AG20443 (cell line): Measurements from ENCODE around the gene SHISA7.

ENCODE experiments used
- DNase-seq: peaks from one replicate; pipeline ENCODE4 v3.0.0; 2012; ENCODE audit warnings: low spot score, mixed read lengths

The SHISA7 gene

DNA sequence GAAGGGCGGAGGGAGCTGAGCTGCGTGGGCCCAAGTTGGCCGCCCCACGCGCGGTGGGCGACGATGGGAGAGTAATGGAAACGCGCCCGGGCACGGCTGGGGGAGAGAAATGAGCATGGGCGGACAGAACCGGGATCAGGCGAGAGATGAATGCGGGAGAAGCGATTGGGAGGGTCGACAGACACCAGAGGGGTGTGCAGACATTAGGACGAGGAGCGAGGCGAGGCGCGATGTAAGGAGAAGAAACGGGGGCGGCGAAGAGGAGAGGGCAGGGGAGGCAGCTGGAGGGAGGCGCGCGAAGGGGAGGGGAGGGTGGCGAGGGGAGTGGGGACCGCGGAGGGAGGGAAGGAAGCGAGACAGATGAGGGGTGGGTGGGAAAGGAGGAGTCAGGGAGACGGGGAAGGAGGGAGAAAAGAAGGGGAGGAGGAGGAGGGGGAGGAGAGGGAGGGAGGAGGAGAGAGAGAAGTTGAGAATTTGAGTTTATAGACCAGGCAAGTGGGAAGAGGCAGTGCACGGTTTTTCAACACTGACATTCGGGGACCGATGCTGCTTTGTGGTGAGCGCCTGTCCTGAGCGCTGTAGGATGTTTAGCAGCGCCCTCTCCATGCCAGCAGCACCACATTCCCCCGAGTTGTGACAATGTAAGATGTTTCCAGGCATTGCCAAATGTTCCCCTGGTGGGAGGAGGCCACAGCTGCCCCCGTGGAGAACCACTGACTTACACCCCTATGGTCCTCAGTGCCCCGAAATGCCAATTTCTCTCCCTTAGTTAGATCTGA is at the start of gene SHISA7:
SHISA7 (minus strand) TSS at position 256 of the 779 bp plus-strand sequence. CDS start 437 bp downstream, outside the sequence.
- no peak for DNase-seq

DNA sequence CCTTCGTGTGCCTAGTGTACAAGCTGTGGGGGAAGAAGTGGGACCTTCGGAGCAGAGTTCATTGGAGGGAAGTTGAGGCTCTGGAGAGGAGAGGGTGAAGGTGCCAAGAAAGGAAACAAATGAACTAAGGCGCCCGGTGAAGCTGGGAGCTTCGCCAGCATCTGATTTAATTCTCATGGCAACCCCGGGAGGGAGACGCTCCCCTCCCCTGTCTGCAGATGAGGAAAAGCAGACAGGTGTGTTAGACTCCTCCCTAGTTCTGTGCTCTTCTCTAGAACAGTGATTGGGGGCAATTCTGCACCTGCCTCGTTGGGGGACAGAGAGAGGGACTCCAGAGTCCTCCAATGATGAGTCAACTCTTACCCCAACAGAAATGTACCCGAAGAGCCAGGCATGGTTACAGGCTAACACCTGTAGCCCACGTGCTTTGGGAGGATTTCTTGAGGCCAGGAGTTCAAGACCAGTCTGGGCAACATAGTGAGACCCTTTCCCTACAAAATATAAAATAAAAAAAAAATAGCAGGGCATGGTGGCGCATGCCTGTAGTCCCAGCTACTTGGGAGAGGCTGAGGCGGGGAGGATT is 49.4 kb upstream of the SHISA7 start:
- no peak for DNase-seq

DNA sequence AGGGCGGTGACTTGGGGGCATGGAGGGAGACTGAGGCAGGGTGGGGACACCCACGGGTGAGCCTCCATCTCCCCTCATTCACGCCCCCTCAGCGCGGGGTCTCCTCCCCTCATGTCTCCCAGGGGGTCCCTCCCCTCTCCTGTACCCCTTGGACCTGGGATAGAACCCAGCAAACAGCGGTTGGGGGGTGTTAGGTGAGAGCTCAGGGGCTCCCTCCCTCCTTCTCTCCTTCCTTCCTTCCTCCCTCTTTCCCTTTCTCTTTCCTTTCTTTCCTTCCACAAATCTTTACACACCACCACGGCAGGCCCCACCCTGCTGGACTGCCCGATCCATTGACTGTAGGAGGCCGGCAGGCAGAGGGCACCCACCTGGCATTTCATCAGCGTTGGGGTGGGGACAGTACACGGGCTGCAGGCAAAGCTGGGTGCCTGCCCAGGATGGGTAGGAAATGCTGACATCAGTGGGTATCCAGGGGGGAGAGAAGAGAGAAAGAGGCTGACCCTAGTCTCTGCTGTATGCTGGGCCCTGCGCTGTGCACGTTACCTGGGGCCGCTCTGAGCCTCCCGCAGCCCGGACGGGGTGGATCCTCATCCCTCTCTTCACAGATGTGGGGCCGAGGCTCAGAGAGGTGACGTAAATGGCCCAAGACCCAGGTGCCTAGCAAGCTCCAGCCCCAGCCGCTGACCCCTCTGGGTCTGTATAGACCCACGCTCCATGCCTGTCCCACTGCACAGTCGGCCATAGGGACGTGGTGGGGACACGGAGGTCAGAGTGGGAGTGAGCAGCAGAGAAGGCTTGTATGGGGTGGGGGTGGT is 48.7 kb upstream of the SHISA7 start:
- DNase-seq, result no peak

DNA sequence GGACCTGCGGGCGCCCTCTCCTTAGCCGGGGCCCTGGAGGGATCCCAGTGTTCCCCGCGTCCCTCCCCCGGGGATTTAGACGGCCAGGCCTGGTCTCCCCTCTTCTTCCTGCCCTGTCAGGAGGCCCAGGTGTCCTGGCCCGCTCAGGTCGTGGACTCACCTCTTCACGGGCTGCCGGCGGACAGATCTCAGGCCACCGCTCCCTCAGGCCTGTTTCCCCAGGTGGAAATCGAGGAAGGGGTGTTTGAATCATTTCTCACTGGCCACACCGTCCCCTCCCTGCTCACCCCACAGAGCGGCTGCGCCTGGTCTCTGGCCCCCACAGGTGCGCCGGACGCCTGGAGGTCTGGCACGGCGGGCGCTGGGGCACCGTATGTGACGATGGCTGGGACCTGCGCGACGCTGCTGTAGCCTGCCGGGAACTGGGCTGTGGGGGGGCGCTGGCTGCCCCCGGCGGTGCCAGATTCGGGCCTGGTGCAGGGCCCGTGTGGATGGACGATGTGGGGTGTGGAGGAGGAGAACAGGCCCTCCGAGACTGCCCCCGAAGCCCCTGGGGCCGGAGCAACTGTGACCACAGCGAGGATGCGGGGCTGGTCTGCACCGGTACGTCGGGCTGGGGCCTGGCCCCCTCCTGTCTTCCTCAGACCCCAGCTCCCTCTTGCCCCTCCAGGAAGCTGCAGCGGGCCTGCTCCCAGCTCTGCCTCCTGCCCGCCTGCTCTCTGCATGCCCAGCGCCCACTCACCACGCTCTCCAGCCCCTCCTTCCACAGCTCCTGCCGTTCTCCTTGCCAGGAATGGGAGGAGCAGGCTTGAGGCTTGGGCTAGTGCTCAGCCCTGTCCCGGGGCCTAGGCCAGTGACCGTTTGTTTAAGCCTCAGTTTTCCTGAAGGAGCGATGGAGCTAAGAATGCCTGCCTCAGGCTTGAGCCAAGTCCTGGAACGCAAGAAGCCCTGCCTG is 47.7 kb upstream of the SHISA7 start:
- no peak for DNase-seq

- no peak for DNase-seq
Observed at GRCh38 chr19:55489711-55490477, 46.8 kb upstream of the SHISA7 start.

GRCh38 chr19:55488986-55489710 is 46.0 kb upstream of the SHISA7 start:
- peak; percentile 39 for DNase-seq

- DNase-seq, result peak; percentile 69
Observed at GRCh38 chr19:55487924-55488687, 45.0 kb upstream of the SHISA7 start, which contains the start of gene SSC5D. Gene SSC5D, plus strand, starts transcription at chr19:55488436. Its CDS starts 154 bp downstream, at chr19:55488590.

- peak; percentile 93 for DNase-seq
Observed at GRCh38 chr19:55486971-55487923, 44.1 kb upstream of the SHISA7 start.

- peak; percentile 57 for DNase-seq
Observed at GRCh38 chr19:55486043-55486970, 43.2 kb upstream of the SHISA7 start.

- DNase-seq, result no peak
Observed at GRCh38 chr19:55485439-55486011, 42.4 kb upstream of the SHISA7 start.

GRCh38 chr19:55484593-55485438 is 41.7 kb upstream of the SHISA7 start, which contains the start of gene NAT14:
Gene NAT14, plus strand, starts transcription at chr19:55485188. Its CDS starts 521 bp downstream, at chr19:55485709.
- DNase-seq, result peak; percentile 88

DNA sequence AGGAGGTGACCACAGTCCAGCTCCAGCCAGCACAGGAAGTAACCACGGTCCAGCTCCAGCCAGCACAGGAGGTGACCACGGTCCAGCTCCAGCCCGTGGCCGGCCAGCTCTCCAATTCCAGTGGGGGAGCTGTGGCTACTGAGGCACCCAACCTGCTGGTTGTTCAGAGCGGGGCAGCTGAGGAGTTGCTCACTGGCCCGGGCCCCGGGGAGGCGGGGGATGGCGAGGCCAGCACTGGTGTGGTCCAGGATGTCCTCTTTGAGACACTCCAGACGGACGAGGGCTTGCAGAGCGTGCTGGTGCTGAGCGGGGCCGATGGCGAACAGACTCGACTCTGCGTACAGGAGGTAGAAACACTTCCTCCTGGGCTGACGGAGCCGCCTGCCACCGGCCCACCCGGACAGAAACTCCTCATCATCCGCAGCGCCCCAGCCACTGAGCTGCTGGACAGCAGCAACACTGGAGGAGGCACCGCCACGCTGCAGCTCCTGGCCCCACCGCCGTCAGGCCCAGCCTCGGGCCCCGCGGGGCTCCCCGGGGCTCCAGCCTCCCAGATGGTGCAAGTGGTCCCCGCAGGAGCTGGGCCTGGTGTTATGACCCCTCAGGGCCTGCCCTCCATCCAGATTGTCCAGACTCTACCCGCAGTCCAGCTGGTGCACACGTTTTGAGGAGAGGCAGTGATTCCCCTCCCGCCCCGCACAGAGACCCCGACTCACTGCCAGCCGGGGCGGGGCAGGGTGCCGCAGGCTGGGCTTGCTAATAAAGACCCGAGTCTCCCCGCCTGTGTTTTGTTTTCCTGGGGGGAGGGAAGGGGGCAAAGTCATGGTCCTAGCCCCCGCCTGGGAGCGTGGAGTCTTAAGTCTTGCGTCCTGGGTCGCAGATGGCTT is 40.8 kb upstream of the SHISA7 start:
- no peak for DNase-seq

DNA sequence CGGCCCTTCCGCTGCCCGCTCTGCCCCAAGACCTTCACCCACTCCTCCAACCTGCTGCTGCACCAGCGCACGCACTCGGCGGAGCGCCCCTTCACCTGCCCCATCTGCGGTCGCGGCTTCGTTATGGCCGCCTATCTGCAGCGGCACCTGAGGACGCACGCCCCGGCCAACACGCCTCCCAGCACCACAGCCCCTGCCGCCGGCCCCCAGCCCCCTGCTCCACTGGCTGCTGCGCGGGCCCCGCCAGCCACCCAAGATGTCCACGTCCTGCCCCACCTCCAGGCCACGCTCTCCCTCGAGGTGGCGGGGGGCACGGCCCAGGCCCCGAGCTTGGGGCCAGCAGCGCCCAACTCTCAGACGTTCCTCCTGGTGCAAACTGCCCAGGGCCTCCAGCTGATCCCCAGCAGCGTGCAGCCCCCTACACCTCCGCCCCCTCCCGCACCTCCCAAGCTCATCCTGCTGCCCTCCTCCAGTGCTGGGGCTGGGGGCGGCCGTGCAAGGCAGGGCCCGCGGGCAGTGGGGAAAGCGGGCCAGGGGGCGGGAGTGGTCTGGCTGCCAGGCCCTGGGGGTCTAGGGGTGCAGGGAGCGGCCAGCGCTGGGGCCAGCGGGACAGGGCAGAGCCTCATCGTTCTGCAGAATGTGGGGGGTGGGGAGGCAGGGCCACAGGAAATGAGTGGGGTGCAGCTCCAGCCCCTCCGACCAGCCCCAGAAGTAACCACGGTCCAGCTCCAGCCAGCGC is 40.0 kb upstream of the SHISA7 start:
- no peak for DNase-seq
